Measurements from ENCODE around the gene HIVEP3. TPM values are rescaled to one million over a fixed set of nuclear protein-coding genes. Genes with fewer than 3 reads are reported as not detected.
"Not testable (repeated sequence)": the region's sequence is repeated elsewhere in the genome, so short reads cannot be mapped to it uniquely, and the experiment has no call there.

The HIVEP3 gene
- total RNA-seq, 1 donor from 2014 or later, result 0.85 TPM

- DNase-seq, result no peak
Measured at GRCh38 chr1:41709331-41709730, 209.4 kb downstream of the HIVEP3 start.

GRCh38 chr1:41708332-41708731 lies 210.4 kb downstream of the HIVEP3 start:
- no peak for DNase-seq

- no peak for DNase-seq
Measured at GRCh38 chr1:41707793-41708192, 210.9 kb downstream of the HIVEP3 start.

- DNase-seq, result no peak
Measured at GRCh38 chr1:41705798-41706197, 212.9 kb downstream of the HIVEP3 start.

GRCh38 chr1:41704196-41704595 lies 214.5 kb downstream of the HIVEP3 start:
- DNase-seq, result no peak

GRCh38 chr1:41702771-41703170 lies 216.0 kb downstream of the HIVEP3 start:
- DNase-seq, result no peak

GRCh38 chr1:41700986-41701535 lies 217.7 kb downstream of the HIVEP3 start:
- DNase-seq, result no peak

GRCh38 chr1:41700581-41700980 lies 218.1 kb downstream of the HIVEP3 start:
- DNase-seq, result no peak

GRCh38 chr1:41699861-41700248 lies 218.9 kb downstream of the HIVEP3 start:
- DNase-seq, result no peak

GRCh38 chr1:41698916-41699860 lies 219.5 kb downstream of the HIVEP3 start:
- no peak for DNase-seq

GRCh38 chr1:41696381-41696780 lies 222.3 kb downstream of the HIVEP3 start:
- no peak for DNase-seq

GRCh38 chr1:41695118-41695745 lies 223.5 kb downstream of the HIVEP3 start:
- DNase-seq, result no peak

GRCh38 chr1:41691966-41692365 lies 226.8 kb downstream of the HIVEP3 start:
- DNase-seq, result not testable (repeated sequence)

GRCh38 chr1:41691424-41691823 lies 227.3 kb downstream of the HIVEP3 start:
- no peak for DNase-seq

- no peak for DNase-seq
Measured at GRCh38 chr1:41690331-41690730, 228.4 kb downstream of the HIVEP3 start.

- DNase-seq, result no peak
Measured at GRCh38 chr1:41689558-41689981, 229.2 kb downstream of the HIVEP3 start.

GRCh38 chr1:41689139-41689538 lies 229.6 kb downstream of the HIVEP3 start:
- no peak for DNase-seq

- DNase-seq, result no peak
Measured at GRCh38 chr1:41687007-41687406, 231.7 kb downstream of the HIVEP3 start.

GRCh38 chr1:41683681-41684500 lies 234.8 kb downstream of the HIVEP3 start:
- DNase-seq, result peak; percentile 59

- no peak for DNase-seq
Measured at GRCh38 chr1:41682845-41683625, 235.7 kb downstream of the HIVEP3 start.

GRCh38 chr1:41682149-41682548 lies 236.6 kb downstream of the HIVEP3 start:
- no peak for DNase-seq

Measured in dermis blood vessel endothelial cell (primary cell).